ENCODE results near the gene RGS8.

- TF ChIP-seq CTBP1 (IDR thresholded peaks at IDR 0.05; ENCODE audit: borderline replicate concordance) (no peak), ZNF384 (IDR thresholded peaks at IDR 0.05) (no peak), FOXM1 (IDR thresholded peaks at IDR 0.05; ENCODE audit: borderline replicate concordance) (no peak), SUZ12 (IDR thresholded peaks at IDR 0.05) (no peak), SP1 (IDR thresholded peaks at IDR 0.05) (no peak), FOXK2 (IDR thresholded peaks at IDR 0.05) (no peak), BHLHE40 (IDR thresholded peaks at IDR 0.05; ENCODE audit: borderline replicate concordance) (no peak), NFRKB (IDR thresholded peaks at IDR 0.05) (no peak), ARNT (IDR thresholded peaks at IDR 0.05) (no peak), TARDBP (IDR thresholded peaks at IDR 0.05) (no peak), ELF4 (IDR thresholded peaks at IDR 0.05) (no peak), HDGF (IDR thresholded peaks at IDR 0.05; ENCODE audit: borderline replicate concordance) (no peak)
These were observed 29.1 kb upstream of the RGS8 start for GRCh38 chr1:182713492-182713891.

Measured in HEK293T (cell line).